ENCODE data around the gene GNG12. TPM values are rescaled to one million over a fixed set of nuclear protein-coding genes. Genes with fewer than 3 reads are reported as not detected.

Gene GNG12
- total RNA-seq, 1 donor from 2014 or later: 18.5 TPM

DNA sequence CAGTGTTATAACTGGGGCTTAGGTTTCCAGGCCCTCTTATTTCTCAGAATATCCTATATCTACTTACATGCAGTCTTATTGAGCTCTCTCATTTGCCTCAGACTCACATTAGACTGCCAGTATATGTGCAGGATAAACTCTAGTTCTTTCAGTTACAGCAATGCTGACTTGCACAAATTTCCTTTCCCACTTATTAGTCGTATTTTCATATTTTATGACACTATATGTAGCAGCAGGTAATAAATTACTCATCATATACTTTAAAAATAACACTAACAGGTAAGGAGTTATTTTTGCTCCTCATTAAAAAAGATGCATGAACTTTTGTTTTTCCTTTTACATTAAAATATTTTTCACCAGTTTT is 82.6 kb downstream of the GNG12 start:
- no peaks in the 10 kb centered on the region for H3K9me3 Mint-ChIP-seq
- H3K4me3 Mint-ChIP-seq: no peak overlapping the region
- H3K36me3 Mint-ChIP-seq (ENCODE audit: low read depth): no peaks in the 10 kb centered on the region
- no peak overlapping the region for H3K27ac Mint-ChIP-seq (ENCODE audit: unreplicated experiment)
- peaks cover 30% of the 10 kb centered on the region for H3K4me1 Mint-ChIP-seq
- H3K27me3 Mint-ChIP-seq (ENCODE audit: low read depth): no peaks in the 10 kb centered on the region
- no peak for DNase-seq (ENCODE audit: low read depth, low spot score)
- TF ChIP-seq, protein P1, sequence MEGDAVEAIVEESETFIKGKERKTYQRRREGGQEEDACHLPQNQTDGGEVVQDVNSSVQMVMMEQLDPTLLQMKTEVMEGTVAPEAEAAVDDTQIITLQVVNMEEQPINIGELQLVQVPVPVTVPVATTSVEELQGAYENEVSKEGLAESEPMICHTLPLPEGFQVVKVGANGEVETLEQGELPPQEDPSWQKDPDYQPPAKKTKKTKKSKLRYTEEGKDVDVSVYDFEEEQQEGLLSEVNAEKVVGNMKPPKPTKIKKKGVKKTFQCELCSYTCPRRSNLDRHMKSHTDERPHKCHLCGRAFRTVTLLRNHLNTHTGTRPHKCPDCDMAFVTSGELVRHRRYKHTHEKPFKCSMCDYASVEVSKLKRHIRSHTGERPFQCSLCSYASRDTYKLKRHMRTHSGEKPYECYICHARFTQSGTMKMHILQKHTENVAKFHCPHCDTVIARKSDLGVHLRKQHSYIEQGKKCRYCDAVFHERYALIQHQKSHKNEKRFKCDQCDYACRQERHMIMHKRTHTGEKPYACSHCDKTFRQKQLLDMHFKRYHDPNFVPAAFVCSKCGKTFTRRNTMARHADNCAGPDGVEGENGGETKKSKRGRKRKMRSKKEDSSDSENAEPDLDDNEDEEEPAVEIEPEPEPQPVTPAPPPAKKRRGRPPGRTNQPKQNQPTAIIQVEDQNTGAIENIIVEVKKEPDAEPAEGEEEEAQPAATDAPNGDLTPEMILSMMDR (conservative IDR thresholded peaks at IDR 0.05): no peak

DNA sequence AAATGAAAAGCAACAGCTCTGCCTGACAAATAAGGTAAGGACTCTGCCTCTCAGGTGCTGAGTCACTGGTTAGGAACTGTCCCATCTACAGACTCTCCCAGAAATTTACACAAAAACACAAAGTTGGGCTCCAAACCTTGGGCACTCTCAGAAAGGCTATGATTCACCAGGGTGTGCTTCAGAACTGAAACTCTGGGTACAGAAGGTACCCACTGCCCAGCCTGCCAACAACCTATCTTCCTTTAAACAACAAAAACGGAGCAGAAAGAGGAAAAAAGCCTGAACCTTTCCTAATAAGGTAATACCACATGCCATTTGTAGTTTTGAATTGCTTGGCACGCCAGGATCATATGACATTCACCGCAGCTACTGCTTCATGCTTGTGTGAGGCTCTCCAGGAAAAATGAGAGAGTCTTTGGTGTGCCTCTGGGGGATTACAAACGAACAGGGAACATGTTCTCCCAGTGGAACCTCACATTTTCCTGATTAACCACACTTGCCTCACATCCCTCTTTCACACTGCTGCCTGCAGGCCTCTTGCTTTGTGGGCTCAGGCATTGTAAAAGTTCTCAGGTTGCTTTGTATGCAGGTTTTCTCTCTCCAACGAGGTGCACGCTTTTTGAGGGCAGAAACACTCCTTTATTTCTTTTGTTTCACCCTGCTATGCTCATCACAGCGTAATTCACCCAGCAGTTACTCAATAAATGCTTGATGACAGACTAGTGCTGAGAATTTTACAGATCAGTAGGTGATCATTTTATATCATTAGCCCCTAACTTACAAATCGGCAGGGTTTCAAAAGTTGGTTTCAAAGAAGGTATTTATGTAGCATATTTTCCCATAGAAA is 83.2 kb downstream of the GNG12 start:
- Mint-ChIP-seq H3K27ac (ENCODE audit: unreplicated experiment) (peak overlapping the region; percentile 44), H3K9me3 (no peaks in the 10 kb centered on the region)

DNA sequence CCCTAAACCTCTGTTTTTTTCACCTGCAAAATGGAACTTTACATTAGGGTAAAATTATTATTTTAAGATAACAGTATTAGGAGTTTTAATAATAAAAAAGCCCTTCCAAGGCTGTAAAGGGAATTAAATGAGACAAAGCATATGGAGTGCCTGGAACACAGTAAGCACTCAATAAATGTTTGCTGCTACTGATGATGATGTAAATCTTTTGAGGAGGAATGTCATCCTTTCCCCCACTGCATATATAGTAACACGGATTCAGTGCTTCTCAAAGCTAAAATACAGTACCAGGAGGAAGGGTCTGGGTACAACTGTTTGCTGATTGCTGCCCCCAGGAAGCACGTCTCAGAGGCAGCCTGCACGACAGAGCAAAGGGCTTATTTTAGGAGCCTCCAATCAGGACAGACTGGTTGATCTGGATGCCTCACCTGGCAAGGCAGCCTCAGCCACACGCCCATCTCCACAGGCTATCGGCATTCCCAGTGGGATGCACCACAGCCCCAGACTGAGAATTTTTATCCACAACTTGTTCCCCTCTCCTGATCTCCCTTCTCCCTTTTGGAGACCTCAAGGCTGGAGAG is 83.9 kb downstream of the GNG12 start:
- Mint-ChIP-seq H3K36me3 (ENCODE audit: low read depth) (no peaks in the 10 kb centered on the region), H3K4me1 (peaks cover 30% of the 10 kb centered on the region), H3K4me3 (no peak overlapping the region), H3K9me3 (no peaks in the 10 kb centered on the region), H3K27me3 (ENCODE audit: low read depth) (no peaks in the 10 kb centered on the region), H3K27ac (ENCODE audit: unreplicated experiment) (no peak overlapping the region)
- DNase-seq (ENCODE audit: low read depth, low spot score): no peak
- TF ChIP-seq, protein P1 (conservative IDR thresholded peaks at IDR 0.05): no peak

More for the DNA sequence above, 83.2 kb downstream of the GNG12 start:
- TF ChIP-seq, protein P1 (conservative IDR thresholded peaks at IDR 0.05): no peak
- DNase-seq (ENCODE audit: low read depth, low spot score): no peak
- Mint-ChIP-seq H3K4me3 (peak overlapping the region; percentile 17), H3K27me3 (ENCODE audit: low read depth) (no peaks in the 10 kb centered on the region), H3K4me1 (peaks cover 30% of the 10 kb centered on the region), H3K36me3 (ENCODE audit: low read depth) (no peaks in the 10 kb centered on the region)

DNA sequence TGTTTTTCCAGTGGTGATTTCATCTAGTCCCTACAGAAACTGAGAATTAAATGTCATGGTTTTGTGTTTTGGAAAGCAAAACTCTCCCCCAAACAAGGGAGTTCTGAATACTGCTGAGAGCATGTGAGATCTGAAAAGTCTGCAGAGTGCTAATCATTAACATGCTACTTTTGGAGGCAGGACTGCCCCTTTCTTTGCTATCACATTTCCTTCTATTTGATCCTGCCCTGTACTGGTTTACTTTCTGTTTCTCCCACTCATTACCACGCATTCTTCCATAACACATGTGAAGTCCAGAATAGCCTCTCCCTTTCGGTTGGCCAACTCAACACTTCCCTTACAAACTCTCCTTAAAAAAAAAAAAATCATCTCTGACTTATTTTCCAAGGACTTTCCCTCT is 84.6 kb downstream of the GNG12 start:
- Mint-ChIP-seq H3K27ac (ENCODE audit: unreplicated experiment) (no peak overlapping the region), H3K27me3 (ENCODE audit: low read depth) (no peaks in the 10 kb centered on the region), H3K4me1 (peaks cover 30% of the 10 kb centered on the region), H3K36me3 (ENCODE audit: low read depth) (no peaks in the 10 kb centered on the region), H3K9me3 (no peaks in the 10 kb centered on the region), H3K4me3 (no peak overlapping the region)
- TF ChIP-seq, protein P1 (conservative IDR thresholded peaks at IDR 0.05): no peak
- DNase-seq (ENCODE audit: low read depth, low spot score): no peak

DNA sequence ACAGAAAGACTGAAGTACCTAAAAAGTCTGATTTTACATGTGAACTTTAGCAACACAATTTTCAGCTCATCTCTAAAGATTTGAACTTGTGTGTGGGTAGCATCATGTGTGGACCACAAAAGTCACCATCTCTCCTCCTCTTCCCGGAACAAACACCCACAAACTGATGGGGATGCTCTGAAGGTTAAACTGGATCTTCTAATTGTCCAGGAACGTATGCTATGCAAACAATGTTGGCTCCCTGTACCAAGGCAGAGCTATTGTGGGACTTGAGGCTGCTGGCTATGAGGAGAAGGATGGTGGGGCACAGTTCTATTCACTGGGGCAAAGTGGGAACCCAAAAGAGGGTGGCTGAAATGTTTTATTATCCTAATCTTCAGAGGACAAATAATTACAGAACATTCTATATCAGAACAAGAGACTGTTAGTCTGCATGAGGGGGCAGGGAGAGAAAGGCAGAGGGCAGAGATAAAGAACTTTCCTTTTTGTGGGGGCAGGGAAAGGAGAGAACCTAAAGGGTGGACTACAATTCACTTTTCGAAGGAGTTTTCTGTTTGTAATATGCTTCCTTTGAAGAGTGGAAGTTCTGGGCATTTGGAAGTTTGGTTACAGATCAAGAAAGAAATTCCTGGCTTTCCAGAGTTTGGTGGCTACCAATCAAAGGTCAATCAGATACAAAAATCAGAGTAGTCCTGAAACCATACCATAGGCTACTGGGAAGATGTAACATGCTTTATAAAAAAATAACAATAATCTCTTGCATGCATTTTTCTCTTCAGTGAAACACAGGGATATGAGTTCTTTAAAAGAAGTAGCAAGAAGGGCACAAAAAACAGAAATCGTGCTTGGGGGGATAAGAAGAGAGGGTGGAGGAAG is 85.4 kb downstream of the GNG12 start:
- Mint-ChIP-seq H3K4me3 (no peak overlapping the region), H3K36me3 (ENCODE audit: low read depth) (no peaks in the 10 kb centered on the region), H3K4me1 (peaks cover 30% of the 10 kb centered on the region), H3K9me3 (no peaks in the 10 kb centered on the region), H3K27ac (ENCODE audit: unreplicated experiment) (no peak overlapping the region), H3K27me3 (ENCODE audit: low read depth) (no peaks in the 10 kb centered on the region)
- TF ChIP-seq, protein P1 (conservative IDR thresholded peaks at IDR 0.05): no peak
- DNase-seq (ENCODE audit: low read depth, low spot score): no peak

All from neural crest cell (in vitro differentiated cells).